ENCODE measurements around the gene ZDHHC15. TPM values are rescaled to one million over a fixed set of nuclear protein-coding genes. Genes with fewer than 3 reads are reported as not detected.
"Not testable (repeated sequence)": the region's sequence is repeated elsewhere in the genome, so short reads cannot be mapped to it uniquely, and the experiment has no call there.

The ZDHHC15 gene
- polyA plus RNA-seq, 3 donors from 2014 or later: not detected

DNA sequence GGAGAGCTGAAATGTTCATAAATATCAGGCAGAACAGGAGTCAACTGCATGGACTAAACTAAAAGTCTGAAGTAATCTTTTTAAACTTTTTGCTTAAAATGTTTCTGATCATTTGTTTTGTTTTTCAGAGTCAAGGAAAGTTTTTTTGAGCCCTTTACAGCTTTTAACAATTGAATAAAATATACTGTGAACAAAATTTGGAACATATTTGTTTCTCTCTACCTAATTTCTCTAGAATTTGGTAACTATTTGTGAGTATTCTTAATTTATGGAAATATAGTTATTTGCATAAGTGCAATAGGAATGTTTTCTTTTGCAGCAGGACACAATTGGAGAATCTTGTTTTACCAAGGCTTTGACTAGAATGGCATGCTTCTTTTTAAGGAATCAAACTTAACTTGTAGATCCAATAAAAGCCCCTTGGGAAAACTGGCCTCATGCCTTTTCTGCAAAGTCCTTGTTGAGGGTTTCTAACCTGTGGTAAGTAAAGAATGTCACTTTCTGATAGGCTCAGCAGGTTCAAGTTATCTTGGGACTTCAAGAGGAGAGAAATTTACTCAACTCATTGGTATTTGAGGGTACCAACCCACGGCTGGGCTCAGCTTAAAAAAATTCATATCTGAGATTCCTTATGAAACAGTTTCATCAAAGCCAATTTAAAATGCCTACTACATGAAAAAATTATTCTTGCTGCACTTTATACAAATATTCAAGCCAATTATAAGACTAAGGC is 157.4 kb downstream of the ZDHHC15 start:
- no peak overlapping the region for H3K4me3 Mint-ChIP-seq
- H3K36me3 Mint-ChIP-seq: peaks cover 4 to 6% (median 5%) of the 10 kb centered on the region in 3 donors
- H3K4me1 Mint-ChIP-seq: no peaks in the 10 kb centered on the region
- DNase-seq: no peak
- H3K27me3 Mint-ChIP-seq (ENCODE audit: low read depth in 3 of 3): peaks cover 0 to 9% (median 2%) of the 10 kb centered on the region in 3 donors
- H3K9me3 Mint-ChIP-seq: peaks cover 0 to 8% (median 0%) of the 10 kb centered on the region in 6 donors
- no peak overlapping the region for H3K27ac Mint-ChIP-seq

DNA sequence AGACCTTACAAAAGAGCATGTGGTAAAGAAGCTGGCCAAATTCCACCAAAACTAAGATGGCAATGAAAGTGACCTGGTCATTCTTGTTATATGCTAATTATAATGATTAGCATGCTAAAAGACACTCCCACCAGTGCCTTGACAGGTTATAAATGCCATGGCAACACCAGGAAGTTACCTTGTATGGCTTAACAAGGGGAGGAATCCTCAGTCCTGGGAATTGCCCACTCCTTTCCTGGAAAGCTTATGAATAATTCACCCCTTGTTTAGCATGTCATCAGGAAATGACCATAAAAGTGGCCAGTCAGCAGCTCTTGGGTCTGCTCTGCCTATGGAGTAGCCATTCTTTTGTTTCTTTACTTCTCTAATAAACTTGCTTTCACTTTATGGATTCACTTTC is 161.0 kb downstream of the ZDHHC15 start:
- peaks cover 0 to 13% (median 2%) of the 10 kb centered on the region in 3 donors for H3K27me3 Mint-ChIP-seq (ENCODE audit: low read depth in 3 of 3)
- no peak overlapping the region for H3K27ac Mint-ChIP-seq
- no peaks in the 10 kb centered on the region for H3K4me1 Mint-ChIP-seq
- H3K4me3 Mint-ChIP-seq: no peak overlapping the region
- peaks cover 0 to 8% (median 0%) of the 10 kb centered on the region in 6 donors for H3K9me3 Mint-ChIP-seq
- no peak for DNase-seq
- H3K36me3 Mint-ChIP-seq: peaks cover 4 to 6% (median 5%) of the 10 kb centered on the region in 3 donors

DNA sequence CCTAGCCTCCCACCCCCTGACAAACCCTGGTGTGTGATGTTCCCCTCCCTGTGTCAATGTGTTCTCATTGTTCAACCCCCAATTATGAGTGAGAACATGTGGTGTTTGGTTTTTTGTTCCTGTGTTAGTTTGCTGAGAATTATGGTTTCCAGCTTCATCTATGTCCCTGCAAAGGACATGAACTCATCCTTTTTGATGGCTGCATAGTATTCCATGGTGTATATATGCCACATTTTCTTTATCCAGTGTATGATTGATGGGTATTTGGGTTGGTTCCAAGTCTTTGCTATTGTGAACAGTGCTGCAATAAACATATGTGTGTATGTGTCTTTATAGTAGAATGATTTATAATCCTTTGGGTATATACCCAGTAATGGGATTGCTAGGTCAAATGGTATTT is 174.2 kb downstream of the ZDHHC15 start:
- not testable (repeated sequence) for H3K27me3 Mint-ChIP-seq (ENCODE audit: low read depth in 3 of 3); H3K9me3 Mint-ChIP-seq; H3K27ac Mint-ChIP-seq; H3K4me3 Mint-ChIP-seq; H3K4me1 Mint-ChIP-seq; DNase-seq
- H3K36me3 Mint-ChIP-seq: peaks cover 5 to 21% (median 6%) of the 10 kb centered on the region in 3 donors

DNA sequence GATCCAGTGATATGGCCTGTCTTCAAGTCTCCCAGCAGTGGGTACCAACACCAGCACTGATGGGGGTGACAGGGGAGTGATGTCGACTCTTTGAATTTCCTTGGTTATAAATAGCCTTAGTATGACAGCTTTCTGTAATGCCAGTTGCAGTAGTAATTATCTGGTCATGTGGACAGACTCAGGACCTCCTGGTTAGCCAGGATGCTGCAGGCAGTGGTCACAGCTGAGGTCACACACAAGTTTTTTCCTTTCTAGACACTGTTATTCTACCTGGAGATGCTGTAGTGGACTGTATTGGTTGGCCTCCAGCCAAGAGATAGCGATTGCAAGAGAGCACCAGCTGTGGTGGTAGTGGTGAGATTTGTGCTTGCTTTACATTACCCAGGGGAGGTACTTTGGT is 185.3 kb downstream of the ZDHHC15 start:
- no peak for DNase-seq
- peaks cover 1 to 11% (median 9%) of the 10 kb centered on the region in 6 donors for H3K9me3 Mint-ChIP-seq
- no peaks in the 10 kb centered on the region for H3K4me1 Mint-ChIP-seq
- H3K4me3 Mint-ChIP-seq: no peak overlapping the region
- H3K27me3 Mint-ChIP-seq (ENCODE audit: low read depth in 3 of 3): no peaks in the 10 kb centered on the region
- H3K36me3 Mint-ChIP-seq: peaks cover 0 to 23% (median 12%) of the 10 kb centered on the region in 3 donors
- H3K27ac Mint-ChIP-seq: no peak overlapping the region

DNA sequence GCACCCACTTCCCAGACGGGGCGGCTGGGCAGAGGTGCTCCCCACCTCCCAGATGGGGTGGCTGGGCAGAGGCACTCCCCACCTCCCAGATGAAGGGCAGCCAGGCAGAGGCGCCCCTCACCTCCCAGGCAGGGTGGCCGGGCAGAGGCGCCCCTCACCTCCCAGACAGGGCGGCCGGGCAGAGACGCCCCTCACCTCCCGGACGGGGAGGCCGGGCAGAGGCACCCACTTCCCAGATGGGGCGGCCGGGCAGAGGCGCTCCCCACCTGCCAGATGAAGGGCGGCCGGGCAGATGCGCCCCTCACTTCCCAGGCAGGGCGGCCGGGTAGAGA is 187.7 kb downstream of the ZDHHC15 start:
- Mint-ChIP-seq H3K9me3 (peaks cover 0 to 21% (median 18%) of the 10 kb centered on the region in 6 donors), H3K4me3 (no peak overlapping the region), H3K27me3 (ENCODE audit: low read depth in 3 of 3) (no peaks in the 10 kb centered on the region), H3K27ac (no peak overlapping the region), H3K4me1 (no peaks in the 10 kb centered on the region), H3K36me3 (peaks cover 17 to 43% (median 36%) of the 10 kb centered on the region in 3 donors)
- DNase-seq: no peak

GRCh38 chrX:75334407-75335126 is 188.3 kb downstream of the ZDHHC15 start:
- not testable (repeated sequence) for H3K27ac Mint-ChIP-seq, H3K4me3 Mint-ChIP-seq
- H3K9me3 Mint-ChIP-seq: peaks cover 0 to 27% (median 18%) of the 10 kb centered on the region in 6 donors

DNA sequence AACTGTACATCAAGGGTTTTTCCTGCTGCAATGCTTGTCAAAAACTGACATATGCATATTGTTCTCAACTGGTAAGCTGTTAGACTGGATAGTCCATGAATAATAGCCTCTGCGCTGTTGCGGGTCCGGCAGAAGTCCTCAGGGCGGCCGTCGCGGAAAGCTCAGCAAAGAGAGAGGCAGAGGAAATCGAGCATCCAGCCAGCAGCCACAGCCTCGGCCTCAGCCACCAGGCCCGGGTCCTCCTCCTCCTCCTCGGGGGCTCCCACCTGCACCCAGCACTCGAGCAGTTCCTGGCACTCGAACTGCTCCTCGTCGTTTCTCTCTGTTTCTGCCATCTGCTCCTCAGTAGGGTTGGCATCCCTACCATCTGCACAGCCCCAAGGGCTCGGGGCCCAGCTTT is 195.2 kb downstream of the ZDHHC15 start:
- Mint-ChIP-seq H3K4me1 (no peaks in the 10 kb centered on the region), H3K27ac (no peak overlapping the region), H3K36me3 (peaks cover 44 to 71% (median 64%) of the 10 kb centered on the region in 3 donors), H3K4me3 (no peak overlapping the region), H3K9me3 (peaks cover 4 to 32% (median 11%) of the 10 kb centered on the region in 6 donors), H3K27me3 (ENCODE audit: low read depth in 3 of 3) (peaks cover 0 to 6% (median 4%) of the 10 kb centered on the region in 3 donors)
- DNase-seq: no peak

More at GRCh38 chrX:75334407-75335126, 188.3 kb downstream of the ZDHHC15 start:
- not testable (repeated sequence) for H3K27me3 Mint-ChIP-seq (ENCODE audit: low read depth in 3 of 3); H3K4me1 Mint-ChIP-seq; DNase-seq
- peaks cover 22 to 49% (median 41%) of the 10 kb centered on the region in 3 donors for H3K36me3 Mint-ChIP-seq

Other genes starting within 250 kb of the ZDHHC15 start
- 10 to 100 TPM; 19.3 to 25.0 (median 22.2) TPM for gene UPRT, start 249.0 kb downstream of the ZDHHC15 start, polyA plus RNA-seq

All from immature natural killer cell (primary cell).